ENCODE measurements around the gene PIGBOS1.
A peak's percentile ranks its signal among the peaks of the same experiment; 100 is the strongest.
"Not testable (repeated sequence)": the region's sequence is repeated elsewhere in the genome, so short reads cannot be mapped to it uniquely, and the experiment has no call there.

Gene PIGBOS1

GRCh38 chr15:55282284-55282833, 36.6 kb downstream of the PIGBOS1 start:
- Mint-ChIP-seq H3K27me3 (no peaks in the 10 kb centered on the region), H3K36me3 (peaks cover 7% of the 10 kb centered on the region), H3K4me3 (peak overlapping the region; percentile 36), H3K9me3 (no peaks in the 10 kb centered on the region), H3K4me1 (peaks cover 96% of the 10 kb centered on the region), H3K27ac (peak overlapping the region; percentile 90)

GRCh38 chr15:55281517-55282228, 37.2 kb downstream of the PIGBOS1 start:
- Mint-ChIP-seq H3K27me3 (no peaks in the 10 kb centered on the region), H3K9me3 (no peaks in the 10 kb centered on the region), H3K4me3 (peak overlapping the region; percentile 36), H3K4me1 (peaks cover 97% of the 10 kb centered on the region), H3K27ac (peak overlapping the region; percentile 90), H3K36me3 (peaks cover 7% of the 10 kb centered on the region)

- H3K9me3 Mint-ChIP-seq, H3K27me3 Mint-ChIP-seq, H3K36me3 Mint-ChIP-seq: not testable (repeated sequence)
- H3K4me3 Mint-ChIP-seq = peak overlapping the region; percentile 17
- peak overlapping the region; percentile 84 for H3K27ac Mint-ChIP-seq
- peaks cover 97% of the 10 kb centered on the region for H3K4me1 Mint-ChIP-seq
These were observed 38.3 kb downstream of the PIGBOS1 start for GRCh38 chr15:55280589-55280988.

- Mint-ChIP-seq H3K4me1 (peaks cover 95% of the 10 kb centered on the region), H3K27ac (peak overlapping the region; percentile 96), H3K4me3 (peak overlapping the region; percentile 70), H3K36me3 (peaks cover 4% of the 10 kb centered on the region), H3K27me3 (no peaks in the 10 kb centered on the region), H3K9me3 (no peaks in the 10 kb centered on the region)
These were observed 39.1 kb downstream of the PIGBOS1 start for GRCh38 chr15:55279746-55280351.

- Mint-ChIP-seq H3K4me3 (peak overlapping the region; percentile 70), H3K27me3 (no peaks in the 10 kb centered on the region), H3K4me1 (peaks cover 90% of the 10 kb centered on the region), H3K36me3 (peaks cover 4% of the 10 kb centered on the region), H3K27ac (peak overlapping the region; percentile 96), H3K9me3 (no peaks in the 10 kb centered on the region)
These were observed 39.7 kb downstream of the PIGBOS1 start for GRCh38 chr15:55279100-55279745.

- Mint-ChIP-seq H3K4me1 (peaks cover 88% of the 10 kb centered on the region), H3K9me3 (no peaks in the 10 kb centered on the region), H3K4me3 (peak overlapping the region; percentile 42), H3K36me3 (peaks cover 11% of the 10 kb centered on the region), H3K27ac (peak overlapping the region; percentile 66), H3K27me3 (no peaks in the 10 kb centered on the region)
These were observed 41.2 kb downstream of the PIGBOS1 start for GRCh38 chr15:55277715-55278114.

GRCh38 chr15:55277116-55277564, 41.8 kb downstream of the PIGBOS1 start:
- Mint-ChIP-seq H3K27me3 (no peaks in the 10 kb centered on the region), H3K4me3 (peak overlapping the region; percentile 42), H3K9me3 (no peaks in the 10 kb centered on the region), H3K36me3 (peaks cover 12% of the 10 kb centered on the region), H3K4me1 (peaks cover 86% of the 10 kb centered on the region), H3K27ac (peak overlapping the region; percentile 66)

GRCh38 chr15:55276324-55276723, 42.6 kb downstream of the PIGBOS1 start:
- no peaks in the 10 kb centered on the region for H3K9me3 Mint-ChIP-seq
- peaks cover 12% of the 10 kb centered on the region for H3K36me3 Mint-ChIP-seq
- no peak overlapping the region for H3K4me3 Mint-ChIP-seq
- H3K27me3 Mint-ChIP-seq = no peaks in the 10 kb centered on the region
- peaks cover 83% of the 10 kb centered on the region for H3K4me1 Mint-ChIP-seq
- no peak overlapping the region for H3K27ac Mint-ChIP-seq

GRCh38 chr15:55270291-55270690, 48.6 kb downstream of the PIGBOS1 start:
- Mint-ChIP-seq H3K4me3 (no peak overlapping the region), H3K36me3 (peaks cover 17% of the 10 kb centered on the region), H3K9me3 (no peaks in the 10 kb centered on the region), H3K27ac (no peak overlapping the region), H3K27me3 (no peaks in the 10 kb centered on the region), H3K4me1 (peaks cover 80% of the 10 kb centered on the region)

- Mint-ChIP-seq H3K4me1 (peaks cover 67% of the 10 kb centered on the region), H3K27ac (peak overlapping the region; percentile 82), H3K36me3 (peaks cover 11% of the 10 kb centered on the region), H3K9me3 (no peaks in the 10 kb centered on the region), H3K27me3 (no peaks in the 10 kb centered on the region), H3K4me3 (peak overlapping the region; percentile 79)
These were observed 50.7 kb downstream of the PIGBOS1 start for GRCh38 chr15:55268176-55268695.

GRCh38 chr15:55267401-55268175, 51.3 kb downstream of the PIGBOS1 start:
- H3K4me3 Mint-ChIP-seq = peak overlapping the region; percentile 79
- H3K27me3 Mint-ChIP-seq = no peaks in the 10 kb centered on the region
- no peaks in the 10 kb centered on the region for H3K9me3 Mint-ChIP-seq
- peaks cover 14% of the 10 kb centered on the region for H3K36me3 Mint-ChIP-seq
- H3K4me1 Mint-ChIP-seq = peaks cover 63% of the 10 kb centered on the region
- H3K27ac Mint-ChIP-seq = peak overlapping the region; percentile 92
